Stimulated activated CD4-positive, alpha-beta T cell treated with anti-CD3 and anti-CD28 coated beads, Interleukin-4, amount 100 ng/mL, for 24 hours (primary cell): Measurements from ENCODE around the gene DPH1.

Experiments
- DNase-seq: peaks from one replicate; pipeline ENCODE4 v3.0.0-alpha.2; 2020

DPH1 gene

GRCh38 chr17:2062571-2063183 is 32.7 kb downstream of the DPH1 start:
- DNase-seq: no peak

- DNase-seq: no peak
Observed at GRCh38 chr17:2063261-2064146, 33.6 kb downstream of the DPH1 start.

- DNase-seq: no peak
Observed at GRCh38 chr17:2064147-2064489, 34.2 kb downstream of the DPH1 start.

GRCh38 chr17:2064520-2064971 is 34.6 kb downstream of the DPH1 start:
- no peak for DNase-seq

- DNase-seq: peak; percentile 73
Observed at GRCh38 chr17:2064980-2065785, 35.2 kb downstream of the DPH1 start.

GRCh38 chr17:2065949-2066400 is 36.0 kb downstream of the DPH1 start:
- no peak for DNase-seq

GRCh38 chr17:2067048-2067561 is 37.2 kb downstream of the DPH1 start:
- DNase-seq: no peak

GRCh38 chr17:2067608-2068024 is 37.7 kb downstream of the DPH1 start:
- no peak for DNase-seq

GRCh38 chr17:2068031-2068518 is 38.1 kb downstream of the DPH1 start:
- no peak for DNase-seq

GRCh38 chr17:2068519-2069051 is 38.6 kb downstream of the DPH1 start:
- no peak for DNase-seq

GRCh38 chr17:2070241-2071023 is 40.5 kb downstream of the DPH1 start:
- DNase-seq: peak; percentile 77

- no peak for DNase-seq
Observed at GRCh38 chr17:2071024-2071385, 41.1 kb downstream of the DPH1 start.

- no peak for DNase-seq
Observed at GRCh38 chr17:2071455-2072281, 41.7 kb downstream of the DPH1 start.

GRCh38 chr17:2074919-2075318 is 45.0 kb downstream of the DPH1 start:
- no peak for DNase-seq

GRCh38 chr17:2075336-2076086 is 45.6 kb downstream of the DPH1 start:
- DNase-seq: no peak

- DNase-seq: no peak
Observed at GRCh38 chr17:2076087-2076984, 46.4 kb downstream of the DPH1 start.

GRCh38 chr17:2077040-2077439 is 47.1 kb downstream of the DPH1 start:
- no peak for DNase-seq

- DNase-seq: no peak
Observed at GRCh38 chr17:2081564-2081963, 51.6 kb downstream of the DPH1 start.
